Activated CD8-positive, alpha-beta memory T cell treated with anti-CD3 and anti-CD28 coated beads, Interleukin-2, amount 10 ng/mL, durations not matched to agents 7 days and 5 days (primary cell): ENCODE measurements around the gene CES5A. TPM values are rescaled to one million over a fixed set of nuclear protein-coding genes. Genes with fewer than 3 reads are reported as not detected.
A peak's percentile ranks its signal among the peaks of the same experiment; 100 is the strongest.
"Not testable (repeated sequence)": the region's sequence is repeated elsewhere in the genome, so short reads cannot be mapped to it uniquely, and the experiment has no call there.

ENCODE experiments used
- ATAC-seq: fragments of 150-1000 bp; cut with Tn5 transposase; one replicate; pipeline ENCODE4 v1.10.0; 2021; ENCODE audit warnings: moderate library complexity
- CTCF ChIA-PET: fragments of 350-600 bp; sonication (Branson Sonifier 250); formaldehyde crosslinking; loops from one replicate; lab custom pipeline; 2021; ENCODE audit warnings: antibody characterized with exemption; lab: Charles Lee
- DNase-seq: peaks from one replicate; pipeline ENCODE4 v3.0.0-alpha.2; 2020
- H3K27ac Mint-ChIP-seq: one replicate; pipeline ENCODE4 v1.8.0; 2021; ENCODE audit warnings: mild to moderate bottlenecking, mixed read lengths
- H3K27me3 Mint-ChIP-seq: one replicate; pipeline ENCODE4 v1.8.0; 2021; ENCODE audit warnings: mixed read lengths
- H3K36me3 Mint-ChIP-seq: one replicate; pipeline ENCODE4 v1.8.0; 2021; ENCODE audit warnings: mild to moderate bottlenecking, mixed read lengths
- H3K4me1 Mint-ChIP-seq: one replicate; pipeline ENCODE4 v1.8.0; 2021; ENCODE audit warnings: mixed read lengths
- H3K4me3 Mint-ChIP-seq: one replicate; pipeline ENCODE4 v1.8.0; 2021; ENCODE audit warnings: mild to moderate bottlenecking, moderate library complexity, mixed read lengths
- H3K9me3 Mint-ChIP-seq: one replicate; pipeline ENCODE4 v1.8.0; 2022; ENCODE audit warnings: low read depth, mixed read lengths
- total RNA-seq, 2 experiments: library from RNA; stranded (reverse); gene quantifications; one replicate each; pipeline ENCODE4 v1.2.3, GENCODE V29; 2021

CES5A gene
- total RNA-seq, 2 experiments from 2014 or later = not detected

- CTCF ChIA-PET = no interaction called here
- Mint-ChIP-seq H3K9me3 (no peaks in the 10 kb centered on the region), H3K36me3 (no peaks in the 10 kb centered on the region), H3K4me3 (no peak within 1 kb of the TSS), H3K4me1 (no peaks in the 10 kb centered on the region), H3K27ac (no peak within 1 kb of the TSS), H3K27me3 (peaks cover 2% of the 10 kb centered on the region)
- DNase-seq (no peak), ATAC-seq (no peak)
Observed at GRCh38 chr16:55832773-55833691, 42.1 kb downstream of the CES5A start, which contains the start of gene CES1. CES1 (minus strand) TSS chr16:55833096; CDS start chr16:55833055, 41 bp downstream.

DNA sequence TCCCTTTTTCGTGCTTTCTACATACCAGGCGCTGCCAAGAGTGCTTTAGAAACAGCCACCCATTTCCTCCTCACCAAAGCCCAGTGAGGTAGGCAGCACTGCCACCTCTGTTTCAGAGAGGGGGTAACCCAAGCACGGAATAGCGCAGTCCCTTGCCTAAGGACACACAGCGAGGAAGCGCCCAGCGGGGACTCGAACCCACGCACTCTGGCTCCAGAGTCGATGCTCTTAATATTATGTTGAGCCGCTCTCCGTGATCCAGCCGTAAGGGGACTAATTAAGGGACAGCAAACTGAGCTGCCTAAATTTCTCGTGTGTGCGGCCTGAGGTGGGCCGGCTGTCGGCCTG, 42.8 kb downstream of the CES5A start:
- Mint-ChIP-seq H3K4me1 (no peaks in the 10 kb centered on the region), H3K27ac (no peak overlapping the region), H3K27me3 (peaks cover 2% of the 10 kb centered on the region), H3K4me3 (no peak overlapping the region), H3K9me3 (no peaks in the 10 kb centered on the region), H3K36me3 (no peaks in the 10 kb centered on the region)
- no peak for ATAC-seq
- CTCF ChIA-PET = no interaction called here
- no peak for DNase-seq

DNA sequence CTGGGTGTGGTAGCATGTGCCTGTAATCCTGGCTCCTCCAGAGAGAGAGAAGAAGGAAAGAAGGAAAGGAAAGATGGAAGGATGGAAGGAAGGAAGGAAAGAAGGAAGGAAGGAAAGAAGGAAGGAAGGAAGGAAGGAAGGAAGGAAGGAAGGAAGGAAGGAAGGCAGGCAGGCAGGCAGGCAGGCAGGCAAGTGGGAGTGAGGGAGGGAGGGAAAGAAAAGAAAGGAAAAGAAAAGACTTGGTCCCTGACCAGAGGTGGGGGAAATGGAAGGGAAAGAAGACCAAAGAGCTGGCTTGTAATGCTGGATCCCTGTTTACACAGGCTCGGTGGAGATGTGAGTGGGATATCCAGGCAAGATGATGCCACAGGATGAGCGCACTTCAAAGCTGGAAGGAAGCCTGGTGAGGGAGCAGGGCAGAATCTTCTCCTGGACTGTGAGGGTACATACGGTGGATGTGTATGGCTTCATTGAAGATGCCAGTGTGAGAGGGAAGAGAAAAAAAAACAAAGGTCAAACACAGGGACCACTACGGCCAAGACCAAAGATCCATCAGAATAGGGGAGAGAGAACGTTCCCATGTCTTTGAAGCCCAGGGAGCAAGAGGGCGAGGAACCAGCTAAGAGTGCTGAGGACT, 44.4 kb downstream of the CES5A start:
- ATAC-seq (no peak), DNase-seq (no peak)
- CTCF ChIA-PET = no interaction called here
- H3K36me3 Mint-ChIP-seq = no peaks in the 10 kb centered on the region
- no peak overlapping the region for H3K27ac Mint-ChIP-seq
- H3K27me3 Mint-ChIP-seq = peaks cover 2% of the 10 kb centered on the region
- H3K4me3 Mint-ChIP-seq = no peak overlapping the region
- H3K9me3 Mint-ChIP-seq = no peaks in the 10 kb centered on the region
- no peaks in the 10 kb centered on the region for H3K4me1 Mint-ChIP-seq

GRCh38 chr16:55829232-55829631, 45.9 kb downstream of the CES5A start:
- H3K36me3 Mint-ChIP-seq, DNase-seq, H3K27me3 Mint-ChIP-seq, H3K9me3 Mint-ChIP-seq, ATAC-seq, H3K4me1 Mint-ChIP-seq, CTCF ChIA-PET, H3K27ac Mint-ChIP-seq, H3K4me3 Mint-ChIP-seq: not testable (repeated sequence)

DNA sequence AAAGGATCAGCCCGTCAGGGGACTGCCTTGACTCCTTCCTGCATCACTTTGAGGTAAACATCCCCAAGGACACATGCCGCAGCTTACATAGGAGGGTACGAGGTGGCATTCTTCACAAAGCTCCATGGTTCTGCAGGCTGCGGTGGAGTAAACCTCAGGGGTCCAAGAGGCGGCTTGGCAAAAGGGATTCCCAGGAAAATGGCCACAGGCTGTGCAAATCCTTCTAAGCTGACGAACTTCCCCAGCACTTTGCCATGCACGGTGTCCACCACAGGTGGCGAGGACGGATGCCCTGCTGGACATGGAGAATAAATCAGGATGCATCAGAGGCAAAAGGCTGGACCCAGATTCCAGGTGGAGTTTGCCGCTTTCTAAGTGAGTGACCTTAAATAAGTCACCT, 46.5 kb downstream of the CES5A start:
- peaks cover 2% of the 10 kb centered on the region for H3K27me3 Mint-ChIP-seq
- H3K27ac Mint-ChIP-seq = no peak overlapping the region
- ATAC-seq = no peak
- no peak overlapping the region for H3K4me3 Mint-ChIP-seq
- H3K9me3 Mint-ChIP-seq = no peaks in the 10 kb centered on the region
- H3K4me1 Mint-ChIP-seq = no peaks in the 10 kb centered on the region
- no peaks in the 10 kb centered on the region for H3K36me3 Mint-ChIP-seq
- CTCF ChIA-PET = no interaction called here
- DNase-seq = no peak

- CTCF ChIA-PET = no interaction called here
- Mint-ChIP-seq H3K4me1 (no peaks in the 10 kb centered on the region), H3K27me3 (no peaks in the 10 kb centered on the region), H3K36me3 (no peaks in the 10 kb centered on the region), H3K4me3 (no peak overlapping the region), H3K9me3 (no peaks in the 10 kb centered on the region), H3K27ac (no peak overlapping the region)
- no peak for DNase-seq
- ATAC-seq = no peak
Observed at GRCh38 chr16:55825115-55825728, 50.0 kb downstream of the CES5A start.

- no peaks in the 10 kb centered on the region for H3K27me3 Mint-ChIP-seq
- no peak overlapping the region for H3K27ac Mint-ChIP-seq
- H3K4me1 Mint-ChIP-seq = no peaks in the 10 kb centered on the region
- no peaks in the 10 kb centered on the region for H3K36me3 Mint-ChIP-seq
- H3K4me3 Mint-ChIP-seq = no peak overlapping the region
- DNase-seq = no peak
- ATAC-seq = no peak
- no peaks in the 10 kb centered on the region for H3K9me3 Mint-ChIP-seq
- CTCF ChIA-PET = no interaction called here
Observed at GRCh38 chr16:55824473-55825000, 50.6 kb downstream of the CES5A start.

DNA sequence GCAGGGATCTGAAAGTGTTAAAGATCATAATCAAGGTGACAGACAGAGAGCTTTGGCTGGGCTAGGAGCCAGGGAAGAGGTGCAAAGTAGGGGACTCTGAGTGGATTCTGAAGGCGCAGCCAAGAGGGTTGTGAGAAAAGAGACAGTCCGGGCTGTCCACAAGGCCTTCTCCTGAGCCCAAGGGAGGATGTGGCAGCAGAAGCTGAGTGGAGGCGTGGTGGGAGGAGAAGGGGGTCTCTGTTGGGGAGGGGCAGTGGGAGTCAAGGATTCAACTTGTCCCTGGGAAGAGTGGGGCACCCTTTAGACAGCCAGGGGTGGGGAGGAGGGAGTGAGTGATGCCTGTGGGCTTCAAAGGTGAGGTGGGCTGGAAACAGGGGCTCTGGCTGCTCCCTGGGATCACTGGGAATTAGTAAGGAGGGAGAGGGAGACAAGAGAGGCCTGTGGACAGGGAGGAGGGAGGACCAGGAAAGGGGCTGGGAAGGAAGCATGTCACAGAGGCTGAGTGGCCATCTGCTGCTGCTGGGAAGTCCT, 52.8 kb downstream of the CES5A start:
- no peaks in the 10 kb centered on the region for H3K27me3 Mint-ChIP-seq
- CTCF ChIA-PET = no interaction called here
- no peak for DNase-seq
- no peaks in the 10 kb centered on the region for H3K36me3 Mint-ChIP-seq
- H3K4me3 Mint-ChIP-seq = no peak overlapping the region
- ATAC-seq = no peak
- no peaks in the 10 kb centered on the region for H3K4me1 Mint-ChIP-seq
- H3K27ac Mint-ChIP-seq = no peak overlapping the region
- H3K9me3 Mint-ChIP-seq = no peaks in the 10 kb centered on the region

DNA sequence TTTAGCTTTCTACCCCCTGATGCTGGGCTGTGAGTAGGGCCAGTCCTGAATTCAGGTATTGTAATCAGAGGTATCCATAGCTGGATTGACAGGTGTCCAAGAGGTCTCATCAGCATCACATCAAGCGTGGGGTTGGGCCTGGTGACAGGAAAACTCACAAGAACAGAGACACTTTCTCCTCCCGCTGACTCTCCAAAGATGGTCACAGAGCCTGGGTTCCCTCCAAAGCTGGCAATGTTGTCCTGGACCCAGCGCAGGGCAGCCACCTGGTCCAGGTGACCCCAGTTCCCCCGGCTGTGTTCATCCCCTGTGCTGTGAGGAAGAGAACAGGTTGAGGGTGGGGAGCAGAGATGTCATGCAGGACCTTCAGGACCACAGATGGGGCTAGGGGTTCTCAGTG, 54.0 kb downstream of the CES5A start:
- Mint-ChIP-seq H3K27me3 (no peaks in the 10 kb centered on the region), H3K4me3 (no peak overlapping the region), H3K27ac (no peak overlapping the region), H3K36me3 (no peaks in the 10 kb centered on the region), H3K4me1 (no peaks in the 10 kb centered on the region), H3K9me3 (no peaks in the 10 kb centered on the region)
- ATAC-seq (no peak), DNase-seq (no peak)
- CTCF ChIA-PET = no interaction called here

DNA sequence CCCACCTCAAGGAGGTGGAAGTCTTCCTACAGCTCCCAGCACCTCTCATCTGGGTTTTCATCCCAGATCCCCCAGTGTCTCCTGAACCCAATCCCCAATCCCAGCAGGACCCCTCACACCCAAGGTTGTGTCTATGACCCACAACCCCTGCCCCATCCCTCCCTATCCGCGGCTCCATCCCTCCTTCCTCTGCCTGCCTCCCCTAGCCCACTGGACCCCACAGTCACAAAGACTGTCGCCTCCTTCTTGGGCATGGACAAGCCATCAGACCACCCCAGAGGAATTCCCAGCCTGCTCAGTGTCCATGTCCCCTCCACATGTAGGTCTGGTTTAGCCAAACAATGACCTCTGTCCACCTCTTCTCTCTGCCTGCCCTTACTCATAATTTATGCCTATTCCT, 54.6 kb downstream of the CES5A start:
- CTCF ChIA-PET = no interaction called here
- Mint-ChIP-seq H3K36me3 (no peaks in the 10 kb centered on the region), H3K4me3 (no peak overlapping the region), H3K4me1 (no peaks in the 10 kb centered on the region), H3K9me3 (no peaks in the 10 kb centered on the region), H3K27me3 (no peaks in the 10 kb centered on the region), H3K27ac (no peak overlapping the region)
- ATAC-seq = no peak
- no peak for DNase-seq

- H3K36me3 Mint-ChIP-seq = no peaks in the 10 kb centered on the region
- peaks cover 3% of the 10 kb centered on the region for H3K27me3 Mint-ChIP-seq
- CTCF ChIA-PET = interaction anchor here (0.6 kb wide), 1 partner anchor 256 kb away, joined by 4 read pairs; no protein-coding TSS in a partner anchor
- H3K9me3 Mint-ChIP-seq = no peaks in the 10 kb centered on the region
- H3K4me1 Mint-ChIP-seq = no peaks in the 10 kb centered on the region
- no peak overlapping the region for H3K4me3 Mint-ChIP-seq
- DNase-seq = no peak
- ATAC-seq = no peak
- no peak overlapping the region for H3K27ac Mint-ChIP-seq
Observed at GRCh38 chr16:55817236-55817912, 57.8 kb downstream of the CES5A start.

DNA sequence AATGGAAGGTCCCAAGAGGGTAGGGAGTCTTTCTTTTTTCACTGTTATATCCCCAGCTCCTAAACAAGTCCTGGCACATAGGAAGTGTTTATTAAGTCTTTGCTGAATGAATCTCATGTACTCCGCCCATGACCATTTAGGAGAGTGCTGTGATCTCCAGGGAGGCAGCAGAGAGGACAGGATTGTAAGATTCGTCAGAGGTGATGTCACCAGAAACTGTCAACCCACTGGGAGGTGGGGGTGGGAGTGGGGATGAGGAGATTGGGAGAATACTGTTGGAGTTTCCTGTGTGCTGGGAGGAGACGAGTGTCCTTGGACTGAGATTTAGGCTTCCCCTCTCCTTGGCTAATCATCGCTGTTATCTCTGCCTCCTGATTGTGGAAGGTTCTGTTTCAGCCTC, 59.0 kb downstream of the CES5A start:
- H3K4me1 Mint-ChIP-seq, CTCF ChIA-PET, H3K9me3 Mint-ChIP-seq, H3K4me3 Mint-ChIP-seq, ATAC-seq, H3K36me3 Mint-ChIP-seq, H3K27me3 Mint-ChIP-seq, H3K27ac Mint-ChIP-seq, DNase-seq: not testable (repeated sequence)

DNA sequence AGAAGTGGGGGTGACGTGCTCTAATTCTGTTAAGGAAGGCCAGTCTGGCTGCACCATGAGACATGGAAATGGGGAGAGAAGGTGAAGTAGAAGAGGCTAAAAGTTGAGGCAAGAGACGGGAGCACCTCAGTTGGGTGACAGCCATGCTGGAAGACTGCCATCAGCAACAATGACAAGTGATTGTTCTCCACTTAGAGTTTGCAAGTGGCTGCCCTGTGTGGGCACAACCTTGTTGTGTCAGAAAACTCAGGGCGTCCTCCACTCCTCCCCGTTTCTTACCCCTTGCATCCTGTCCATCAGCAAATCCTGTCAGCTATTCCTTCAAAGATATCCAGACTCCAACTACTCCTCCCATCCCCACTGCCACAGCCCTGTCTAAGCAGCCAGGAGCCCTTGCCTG, 59.9 kb downstream of the CES5A start:
- CTCF ChIA-PET = no interaction called here
- H3K9me3 Mint-ChIP-seq = no peaks in the 10 kb centered on the region
- H3K27me3 Mint-ChIP-seq = peaks cover 6% of the 10 kb centered on the region
- H3K36me3 Mint-ChIP-seq = no peaks in the 10 kb centered on the region
- DNase-seq = peak; percentile 12
- no peak overlapping the region for H3K27ac Mint-ChIP-seq
- ATAC-seq = no peak
- no peaks in the 10 kb centered on the region for H3K4me1 Mint-ChIP-seq
- no peak overlapping the region for H3K4me3 Mint-ChIP-seq
